Endothelial cell of umbilical vein (primary cell): ENCODE results near the gene SLC8A1.

Source experiments
- EZH2 ChIP-seq: IDR thresholded peaks from 2 replicates; pipeline ENCODE4 v1.6.1; 2012; ENCODE audit warnings: borderline replicate concordance, low read depth, mild to moderate bottlenecking, moderate library complexity, low read length, inconsistent platforms; ENCODE audit not compliant: severe bottlenecking
- FOS ChIP-seq: IDR thresholded peaks from 2 replicates; pipeline ENCODE4 v1.6.1; 2011; ENCODE audit warnings: mild to moderate bottlenecking, low read length, moderate library complexity, borderline replicate concordance; ENCODE audit not compliant: insufficient read depth
- GATA2 ChIP-seq: IDR thresholded peaks from 2 replicates; pipeline ENCODE4 v1.7.0; 2011; ENCODE audit warnings: low read depth, mild to moderate bottlenecking, moderate library complexity, mixed read lengths, low read length; ENCODE audit not compliant: insufficient read length, insufficient read depth
- JUN ChIP-seq: IDR thresholded peaks from 2 replicates; pipeline ENCODE4 v1.6.1; 2011; ENCODE audit warnings: borderline replicate concordance, low read depth; ENCODE audit not compliant: insufficient read length, insufficient read depth
- MYC ChIP-seq: IDR thresholded peaks from one replicate; pipeline ENCODE4 v1.6.1; 2011; ENCODE audit warnings: mild to moderate bottlenecking, low read depth, low read length
- POLR2A ChIP-seq: IDR thresholded peaks from 2 replicates; pipeline ENCODE4 v1.6.1; 2012; ENCODE audit warnings: low read depth, mild to moderate bottlenecking, control low read depth, low read length
- POLR2AphosphoS5 ChIP-seq: IDR thresholded peaks from 2 replicates; pipeline ENCODE4 v1.6.1; 2012; ENCODE audit warnings: low read depth, mild to moderate bottlenecking, control low read depth, low read length, moderate library complexity; ENCODE audit not compliant: insufficient read depth
- TF ChIP-seq, protein P1 (sequence below), 2 donors: IDR thresholded peaks; 1 replicate in 1 of 2; 2 replicates in 1 of 2; pipeline ENCODE4 v1.5.1; 2011; ENCODE audit warnings: low read length in 2 of 2, mild to moderate bottlenecking in 2 of 2, moderate library complexity in 2 of 2, control low read depth in 1 of 2, inconsistent platforms in 1 of 2, low read depth in 1 of 2; ENCODE audit not compliant: insufficient read depth in 1 of 2; ENCODE audit errors: extremely low read depth in 1 of 2
- TF ChIP-seq, protein P2 (sequence below): IDR thresholded peaks from 2 replicates; pipeline ENCODE4 v1.6.1; 2011; ENCODE audit not compliant: insufficient read depth, insufficient read length

DNA sequence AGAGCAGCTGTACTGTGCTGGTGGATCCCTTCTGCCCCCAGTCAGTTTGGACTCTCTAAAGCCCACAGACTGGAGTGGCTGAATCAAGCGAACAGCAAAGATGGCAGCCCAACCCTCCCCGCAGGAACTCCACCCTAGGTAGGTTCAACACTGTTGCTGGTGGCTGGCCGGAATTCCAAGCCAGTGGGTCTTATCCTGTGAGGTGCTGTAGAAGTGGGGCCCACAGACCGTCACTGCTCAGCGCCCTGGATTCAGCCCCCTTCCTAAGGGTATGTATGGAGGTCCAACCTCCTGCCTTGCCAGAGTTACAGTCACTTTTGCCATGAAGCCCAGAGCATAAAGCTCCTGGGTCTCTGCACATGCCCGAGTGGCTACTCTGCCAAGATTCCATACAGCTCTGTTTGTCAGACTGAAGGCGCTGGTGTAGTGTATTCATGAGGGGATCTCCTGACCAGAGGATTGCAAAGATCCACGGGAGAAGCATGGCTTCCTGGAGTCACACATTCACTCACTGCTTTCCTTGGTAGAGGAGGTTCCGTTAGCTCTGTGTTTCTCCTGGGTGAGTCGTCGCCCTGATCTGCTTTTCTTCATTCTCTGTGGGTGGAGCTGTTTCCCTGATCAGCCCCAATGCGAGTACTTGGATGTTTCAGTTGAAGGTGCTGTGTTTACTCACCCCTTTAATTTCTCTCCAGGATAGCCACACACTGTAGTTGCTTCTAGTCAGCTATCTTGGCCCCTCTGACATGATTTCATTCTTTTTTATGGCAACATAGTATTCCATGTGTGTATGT is 379.3 kb downstream of the SLC8A1 start:
- TF ChIP-seq, protein P1, sequence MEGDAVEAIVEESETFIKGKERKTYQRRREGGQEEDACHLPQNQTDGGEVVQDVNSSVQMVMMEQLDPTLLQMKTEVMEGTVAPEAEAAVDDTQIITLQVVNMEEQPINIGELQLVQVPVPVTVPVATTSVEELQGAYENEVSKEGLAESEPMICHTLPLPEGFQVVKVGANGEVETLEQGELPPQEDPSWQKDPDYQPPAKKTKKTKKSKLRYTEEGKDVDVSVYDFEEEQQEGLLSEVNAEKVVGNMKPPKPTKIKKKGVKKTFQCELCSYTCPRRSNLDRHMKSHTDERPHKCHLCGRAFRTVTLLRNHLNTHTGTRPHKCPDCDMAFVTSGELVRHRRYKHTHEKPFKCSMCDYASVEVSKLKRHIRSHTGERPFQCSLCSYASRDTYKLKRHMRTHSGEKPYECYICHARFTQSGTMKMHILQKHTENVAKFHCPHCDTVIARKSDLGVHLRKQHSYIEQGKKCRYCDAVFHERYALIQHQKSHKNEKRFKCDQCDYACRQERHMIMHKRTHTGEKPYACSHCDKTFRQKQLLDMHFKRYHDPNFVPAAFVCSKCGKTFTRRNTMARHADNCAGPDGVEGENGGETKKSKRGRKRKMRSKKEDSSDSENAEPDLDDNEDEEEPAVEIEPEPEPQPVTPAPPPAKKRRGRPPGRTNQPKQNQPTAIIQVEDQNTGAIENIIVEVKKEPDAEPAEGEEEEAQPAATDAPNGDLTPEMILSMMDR (IDR thresholded peaks at IDR 0.05; ENCODE audit: extremely low read depth in 1 of 2, insufficient read depth in 1 of 2, low read depth in 1 of 2, low read length in 2 of 2): no peak
- TF ChIP-seq POLR2AphosphoS5 (no peak), POLR2A (no peak), MYC (no peak), FOS (no peak), EZH2 (no peak), JUN (no peak), GATA2 (no peak)
- TF ChIP-seq, protein P2, sequence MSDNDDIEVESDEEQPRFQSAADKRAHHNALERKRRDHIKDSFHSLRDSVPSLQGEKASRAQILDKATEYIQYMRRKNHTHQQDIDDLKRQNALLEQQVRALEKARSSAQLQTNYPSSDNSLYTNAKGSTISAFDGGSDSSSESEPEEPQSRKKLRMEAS: no peak
